Natural killer cell treated with Interleukin-12 subunit alpha and Interleukin-12 subunit beta and Interleukin-15 and Interleukin-18, amount 100 ng/mL, for 72 hours (primary cell): ENCODE data around the gene CALHM1. TPM values are rescaled to one million over a fixed set of nuclear protein-coding genes. Genes with fewer than 3 reads are reported as not detected.

Experiments used
- ATAC-seq, 2 donors: fragments of 150-1000 bp; cut with Tn5 transposase in 1 of 2; sonication (Bioruptor Pico), chemical (Tn5 transposase) in 1 of 2; 2 replicates each; pipeline ENCODE4 v1.10.0; 2021
- DNase-seq: peaks from one replicate; pipeline ENCODE4 v3.0.0; 2022; ENCODE audit warnings: low spot score
- H3K27ac Mint-ChIP-seq, 2 donors: 1 replicate in 1 of 2; 2 replicates in 1 of 2; pipeline ENCODE4 v1.8.0; 2022; ENCODE audit warnings: mixed read lengths in 2 of 2, mild to moderate bottlenecking in 1 of 2, moderate library complexity in 1 of 2
- H3K27me3 Mint-ChIP-seq, 2 donors: 1 replicate in 1 of 2; 2 replicates in 1 of 2; pipeline ENCODE4 v1.8.0; 2022; ENCODE audit warnings: mixed read lengths in 2 of 2
- H3K36me3 Mint-ChIP-seq: one replicate; pipeline ENCODE4 v1.8.0; 2022; ENCODE audit warnings: mixed read lengths
- H3K4me1 Mint-ChIP-seq, 2 donors: 1 replicate in 1 of 2; 2 replicates in 1 of 2; pipeline ENCODE4 v1.8.0; 2022; ENCODE audit warnings: low read depth in 2 of 2, mixed read lengths in 2 of 2, mild to moderate bottlenecking in 1 of 2
- H3K4me3 Mint-ChIP-seq: one replicate; pipeline ENCODE4 v1.8.0; 2022; ENCODE audit warnings: mixed read lengths
- H3K9me3 Mint-ChIP-seq: 2 replicates; pipeline ENCODE4 v1.8.0; 2022; ENCODE audit warnings: mixed read lengths
- total RNA-seq, 2 donors: library from RNA; stranded (reverse); gene quantifications; one replicate each; pipeline ENCODE4 v1.2.3, GENCODE V29; 2022

CALHM1 gene
- total RNA-seq, 2 donors from 2014 or later: not detected

- no peak overlapping the region for H3K27ac Mint-ChIP-seq
- DNase-seq (no peak), ATAC-seq (no peak)
- no peaks in the 10 kb centered on the region for H3K9me3 Mint-ChIP-seq
- H3K27me3 Mint-ChIP-seq: no peaks in the 10 kb centered on the region
- H3K4me1 Mint-ChIP-seq: peaks cover 13 to 32% of the 10 kb centered on the region in 2 donors
- H3K4me3 Mint-ChIP-seq: no peak overlapping the region
- H3K36me3 Mint-ChIP-seq: no peaks in the 10 kb centered on the region
Observed at GRCh38 chr10:103456074-103456660, 2.5 kb downstream of the CALHM1 start.

- Mint-ChIP-seq H3K36me3 (no peaks in the 10 kb centered on the region), H3K4me1 (peaks cover 21 to 40% of the 10 kb centered on the region in 2 donors), H3K27ac (no peak overlapping the region), H3K9me3 (no peaks in the 10 kb centered on the region), H3K27me3 (no peaks in the 10 kb centered on the region), H3K4me3 (no peak overlapping the region)
- DNase-seq: no peak
- no peak for ATAC-seq
Observed at GRCh38 chr10:103455235-103455634, 3.5 kb downstream of the CALHM1 start.

GRCh38 chr10:103454026-103454425 lies 4.7 kb downstream of the CALHM1 start:
- DNase-seq: no peak
- Mint-ChIP-seq H3K27ac (peak overlapping the region; percentile 64 to 79), H3K9me3 (no peaks in the 10 kb centered on the region), H3K4me3 (peak overlapping the region; percentile 71), H3K36me3 (no peaks in the 10 kb centered on the region), H3K4me1 (peaks cover 27 to 43% of the 10 kb centered on the region in 2 donors), H3K27me3 (no peaks in the 10 kb centered on the region)
- no peak for ATAC-seq

GRCh38 chr10:103452506-103453230 lies 6.0 kb downstream of the CALHM1 start:
- Mint-ChIP-seq H3K4me1 (peaks cover 33 to 52% of the 10 kb centered on the region in 2 donors), H3K27ac (peak overlapping the region; percentile 79 to 86), H3K9me3 (no peaks in the 10 kb centered on the region), H3K36me3 (peaks cover 6% of the 10 kb centered on the region), H3K4me3 (peak overlapping the region; percentile 89), H3K27me3 (no peaks in the 10 kb centered on the region)
- ATAC-seq (no peak), DNase-seq (no peak)

GRCh38 chr10:103451831-103452505 lies 6.7 kb downstream of the CALHM1 start, which contains the start of gene CALHM2:
Gene CALHM2 (minus strand): TSS chr10:103452370. CDS start chr10:103449941, 2,429 bp downstream.
- Mint-ChIP-seq H3K4me3 (peak within 1 kb of the TSS; percentile 89), H3K27ac (peak within 1 kb of the TSS; percentile 79 to 86), H3K27me3 (no peaks in the 10 kb centered on the region), H3K9me3 (no peaks in the 10 kb centered on the region), H3K36me3 (peaks cover 6% of the 10 kb centered on the region), H3K4me1 (peaks cover 33 to 54% of the 10 kb centered on the region in 2 donors)
- ATAC-seq: peak; percentile 78 to 80
- DNase-seq: peak; percentile 73

- Mint-ChIP-seq H3K36me3 (peaks cover 6% of the 10 kb centered on the region), H3K4me3 (peak overlapping the region; percentile 89), H3K4me1 (peaks cover 33 to 57% of the 10 kb centered on the region in 2 donors), H3K9me3 (no peaks in the 10 kb centered on the region), H3K27me3 (no peaks in the 10 kb centered on the region), H3K27ac (peak overlapping the region; percentile 79 to 86)
- ATAC-seq (peak; percentile 76 to 81), DNase-seq (peak; percentile 70)
Observed at GRCh38 chr10:103451091-103451813, 7.4 kb downstream of the CALHM1 start.

GRCh38 chr10:103450201-103450695 lies 8.5 kb downstream of the CALHM1 start:
- H3K27ac Mint-ChIP-seq: peak overlapping the region; percentile 79 to 86
- no peaks in the 10 kb centered on the region for H3K27me3 Mint-ChIP-seq
- peaks cover 33 to 62% of the 10 kb centered on the region in 2 donors for H3K4me1 Mint-ChIP-seq
- DNase-seq (no peak), ATAC-seq (no peak)
- H3K4me3 Mint-ChIP-seq: peak overlapping the region; percentile 89
- H3K9me3 Mint-ChIP-seq: no peaks in the 10 kb centered on the region
- H3K36me3 Mint-ChIP-seq: peaks cover 6% of the 10 kb centered on the region

GRCh38 chr10:103449208-103450144 lies 9.2 kb downstream of the CALHM1 start:
- peak overlapping the region; percentile 61 for H3K4me3 Mint-ChIP-seq
- no peaks in the 10 kb centered on the region for H3K27me3 Mint-ChIP-seq
- no peaks in the 10 kb centered on the region for H3K9me3 Mint-ChIP-seq
- peak overlapping the region; percentile 79 to 86 for H3K27ac Mint-ChIP-seq
- no peak for ATAC-seq
- H3K4me1 Mint-ChIP-seq: peaks cover 33 to 67% of the 10 kb centered on the region in 2 donors
- DNase-seq: no peak
- peaks cover 6% of the 10 kb centered on the region for H3K36me3 Mint-ChIP-seq

- no peaks in the 10 kb centered on the region for H3K27me3 Mint-ChIP-seq
- ATAC-seq (no peak), DNase-seq (no peak)
- H3K4me1 Mint-ChIP-seq: peaks cover 30 to 64% of the 10 kb centered on the region in 2 donors
- peak overlapping the region; percentile 79 to 86 for H3K27ac Mint-ChIP-seq
- no peak overlapping the region for H3K4me3 Mint-ChIP-seq
- peaks cover 6% of the 10 kb centered on the region for H3K36me3 Mint-ChIP-seq
- H3K9me3 Mint-ChIP-seq: no peaks in the 10 kb centered on the region
Observed at GRCh38 chr10:103448746-103449145, 10.0 kb downstream of the CALHM1 start.

- DNase-seq (no peak), ATAC-seq (no peak)
- Mint-ChIP-seq H3K27me3 (no peaks in the 10 kb centered on the region), H3K36me3 (peaks cover 6% of the 10 kb centered on the region), H3K27ac (peak overlapping the region in 1 of 2 donors; percentile 79), H3K4me1 (peaks cover 26 to 54% of the 10 kb centered on the region in 2 donors), H3K9me3 (no peaks in the 10 kb centered on the region), H3K4me3 (no peak overlapping the region)
Observed at GRCh38 chr10:103447187-103447586, 11.5 kb downstream of the CALHM1 start.

GRCh38 chr10:103445767-103446567 lies 12.7 kb downstream of the CALHM1 start:
- ATAC-seq (no peak), DNase-seq (no peak)
- H3K27me3 Mint-ChIP-seq: no peaks in the 10 kb centered on the region
- no peaks in the 10 kb centered on the region for H3K9me3 Mint-ChIP-seq
- peaks cover 6% of the 10 kb centered on the region for H3K36me3 Mint-ChIP-seq
- H3K27ac Mint-ChIP-seq: peak overlapping the region in 1 of 2 donors; percentile 23
- peaks cover 23 to 47% of the 10 kb centered on the region in 2 donors for H3K4me1 Mint-ChIP-seq
- H3K4me3 Mint-ChIP-seq: no peak overlapping the region

GRCh38 chr10:103445366-103445765 lies 13.3 kb downstream of the CALHM1 start:
- Mint-ChIP-seq H3K9me3 (no peaks in the 10 kb centered on the region), H3K27me3 (no peaks in the 10 kb centered on the region), H3K4me3 (no peak overlapping the region), H3K36me3 (peaks cover 7% of the 10 kb centered on the region), H3K27ac (peak overlapping the region in 1 of 2 donors; percentile 9), H3K4me1 (peaks cover 17 to 44% of the 10 kb centered on the region in 2 donors)
- ATAC-seq: no peak
- no peak for DNase-seq
